ENCODE measurements around the gene NAV2.

DNA sequence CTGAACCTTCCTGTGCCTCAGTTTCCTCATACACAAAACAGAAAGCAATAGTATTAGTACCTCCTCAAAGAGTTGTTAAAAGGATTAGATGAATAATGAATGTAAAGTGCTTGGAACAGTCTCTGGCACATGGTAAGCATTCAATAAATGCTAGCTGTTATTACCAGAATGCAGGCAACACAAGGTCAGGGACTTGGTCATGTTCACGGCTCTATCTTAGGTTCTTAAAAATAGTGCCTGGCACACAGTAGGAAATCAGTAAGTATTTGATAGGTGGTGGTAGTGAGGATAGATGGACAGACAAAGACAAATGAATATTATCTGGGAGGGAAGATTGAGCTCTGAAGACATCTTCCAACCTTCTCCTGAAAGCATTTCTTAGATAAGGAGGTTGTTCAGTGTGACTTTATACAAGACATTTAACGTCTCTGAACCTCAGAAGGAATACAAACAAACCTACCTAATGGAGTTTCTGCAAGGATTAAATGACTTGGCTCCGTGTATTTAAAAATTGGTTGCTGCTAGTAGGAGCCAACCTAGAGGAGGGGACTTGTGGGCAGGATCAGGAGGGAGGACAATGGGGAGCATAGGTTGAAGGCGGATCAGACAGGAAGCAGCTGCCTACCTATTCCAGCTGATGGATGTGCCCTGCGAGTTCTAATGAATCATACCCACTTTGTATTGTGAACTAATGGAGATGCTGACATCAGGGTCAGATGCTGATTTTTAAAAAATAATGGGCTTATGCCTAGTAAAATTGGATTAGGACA is 353.6 kb downstream of the NAV2 start:
- TF ChIP-seq, protein P1, sequence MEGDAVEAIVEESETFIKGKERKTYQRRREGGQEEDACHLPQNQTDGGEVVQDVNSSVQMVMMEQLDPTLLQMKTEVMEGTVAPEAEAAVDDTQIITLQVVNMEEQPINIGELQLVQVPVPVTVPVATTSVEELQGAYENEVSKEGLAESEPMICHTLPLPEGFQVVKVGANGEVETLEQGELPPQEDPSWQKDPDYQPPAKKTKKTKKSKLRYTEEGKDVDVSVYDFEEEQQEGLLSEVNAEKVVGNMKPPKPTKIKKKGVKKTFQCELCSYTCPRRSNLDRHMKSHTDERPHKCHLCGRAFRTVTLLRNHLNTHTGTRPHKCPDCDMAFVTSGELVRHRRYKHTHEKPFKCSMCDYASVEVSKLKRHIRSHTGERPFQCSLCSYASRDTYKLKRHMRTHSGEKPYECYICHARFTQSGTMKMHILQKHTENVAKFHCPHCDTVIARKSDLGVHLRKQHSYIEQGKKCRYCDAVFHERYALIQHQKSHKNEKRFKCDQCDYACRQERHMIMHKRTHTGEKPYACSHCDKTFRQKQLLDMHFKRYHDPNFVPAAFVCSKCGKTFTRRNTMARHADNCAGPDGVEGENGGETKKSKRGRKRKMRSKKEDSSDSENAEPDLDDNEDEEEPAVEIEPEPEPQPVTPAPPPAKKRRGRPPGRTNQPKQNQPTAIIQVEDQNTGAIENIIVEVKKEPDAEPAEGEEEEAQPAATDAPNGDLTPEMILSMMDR (IDR thresholded peaks at IDR 0.05) = no peak
- no peak for TF ChIP-seq SIN3A (IDR thresholded peaks at IDR 0.05; ENCODE audit: borderline replicate concordance, insufficient read depth, low read depth, low read length)
- TF ChIP-seq, protein P2, sequence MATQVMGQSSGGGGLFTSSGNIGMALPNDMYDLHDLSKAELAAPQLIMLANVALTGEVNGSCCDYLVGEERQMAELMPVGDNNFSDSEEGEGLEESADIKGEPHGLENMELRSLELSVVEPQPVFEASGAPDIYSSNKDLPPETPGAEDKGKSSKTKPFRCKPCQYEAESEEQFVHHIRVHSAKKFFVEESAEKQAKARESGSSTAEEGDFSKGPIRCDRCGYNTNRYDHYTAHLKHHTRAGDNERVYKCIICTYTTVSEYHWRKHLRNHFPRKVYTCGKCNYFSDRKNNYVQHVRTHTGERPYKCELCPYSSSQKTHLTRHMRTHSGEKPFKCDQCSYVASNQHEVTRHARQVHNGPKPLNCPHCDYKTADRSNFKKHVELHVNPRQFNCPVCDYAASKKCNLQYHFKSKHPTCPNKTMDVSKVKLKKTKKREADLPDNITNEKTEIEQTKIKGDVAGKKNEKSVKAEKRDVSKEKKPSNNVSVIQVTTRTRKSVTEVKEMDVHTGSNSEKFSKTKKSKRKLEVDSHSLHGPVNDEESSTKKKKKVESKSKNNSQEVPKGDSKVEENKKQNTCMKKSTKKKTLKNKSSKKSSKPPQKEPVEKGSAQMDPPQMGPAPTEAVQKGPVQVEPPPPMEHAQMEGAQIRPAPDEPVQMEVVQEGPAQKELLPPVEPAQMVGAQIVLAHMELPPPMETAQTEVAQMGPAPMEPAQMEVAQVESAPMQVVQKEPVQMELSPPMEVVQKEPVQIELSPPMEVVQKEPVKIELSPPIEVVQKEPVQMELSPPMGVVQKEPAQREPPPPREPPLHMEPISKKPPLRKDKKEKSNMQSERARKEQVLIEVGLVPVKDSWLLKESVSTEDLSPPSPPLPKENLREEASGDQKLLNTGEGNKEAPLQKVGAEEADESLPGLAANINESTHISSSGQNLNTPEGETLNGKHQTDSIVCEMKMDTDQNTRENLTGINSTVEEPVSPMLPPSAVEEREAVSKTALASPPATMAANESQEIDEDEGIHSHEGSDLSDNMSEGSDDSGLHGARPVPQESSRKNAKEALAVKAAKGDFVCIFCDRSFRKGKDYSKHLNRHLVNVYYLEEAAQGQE (IDR thresholded peaks at IDR 0.05; ENCODE audit: insufficient read depth in 1 of 2, low read depth in 2 of 2, low read length in 1 of 2) = no peak
